SK-N-SH treated with all-trans-retinoic acid at 6 μM for 48 hours (cell line): ENCODE data around the gene PTPN18.

Source experiments
- ATAC-seq: fragments of 200-7000 bp; cut with Tn5 transposase; 3 replicates; pipeline ENCODE4 v1.9.1; 2020; ENCODE audit warnings: mild to moderate bottlenecking, moderate library complexity
- ARNTL ChIP-seq: fragments of 450-650 bp; formaldehyde crosslinking; IDR thresholded peaks from 2 replicates; pipeline ENCODE4 v1.5.0; 2020; ENCODE audit warnings: low read depth, mild to moderate bottlenecking, moderate library complexity, borderline replicate concordance
- CREB5 ChIP-seq: fragments of 250-450 bp; sonication (Bioruptor Pico); IDR thresholded peaks from 2 replicates; pipeline ENCODE4 v1.5.1; 2020; ENCODE audit warnings: low read depth, mild to moderate bottlenecking, moderate library complexity
- CSDC2 ChIP-seq: fragments of 250-450 bp; sonication (Bioruptor Pico); IDR thresholded peaks from 2 replicates; pipeline ENCODE4 v1.5.0; 2020; ENCODE audit warnings: mild to moderate bottlenecking, moderate library complexity
- CSRNP3 ChIP-seq: fragments of 250-450 bp; sonication (Bioruptor Pico); IDR thresholded peaks from 2 replicates; pipeline ENCODE4 v1.5.1; 2021; ENCODE audit warnings: mild to moderate bottlenecking, moderate library complexity
- ESRRG ChIP-seq: fragments of 250-450 bp; sonication (Bioruptor Pico); IDR thresholded peaks from 2 replicates; pipeline ENCODE4 v1.6.1; 2021; ENCODE audit warnings: mild to moderate bottlenecking
- GLIS3 ChIP-seq: fragments of 250-450 bp; sonication (Bioruptor Pico); IDR thresholded peaks from 2 replicates; pipeline ENCODE4 v1.5.0; 2020; ENCODE audit warnings: mild to moderate bottlenecking, moderate library complexity
- ISL1 ChIP-seq: fragments of 250-450 bp; sonication (Bioruptor Pico); IDR thresholded peaks from 2 replicates; pipeline ENCODE4 v2.1.2; 2022; ENCODE audit warnings: mild to moderate bottlenecking, moderate library complexity
- OSR1 ChIP-seq: fragments of 250-450 bp; sonication (Bioruptor Pico); IDR thresholded peaks from 2 replicates; pipeline ENCODE4 v1.8.0; 2022; ENCODE audit warnings: moderate library complexity, mild to moderate bottlenecking, inconsistent platforms
- PPARA ChIP-seq: fragments of 250-450 bp; sonication (Bioruptor Pico); IDR thresholded peaks from 2 replicates; pipeline ENCODE4 v1.5.0; 2020; ENCODE audit warnings: mild to moderate bottlenecking, borderline replicate concordance
- RARB ChIP-seq: fragments of 250-450 bp; sonication (Bioruptor Pico); IDR thresholded peaks from 2 replicates; pipeline ENCODE4 v1.8.0; 2021; ENCODE audit warnings: mild to moderate bottlenecking, moderate library complexity
- SNAI2 ChIP-seq: fragments of 250-450 bp; sonication (Bioruptor Pico); IDR thresholded peaks from 2 replicates; pipeline ENCODE4 v1.5.0; 2020; ENCODE audit warnings: mild to moderate bottlenecking, moderate library complexity
- TCF4 ChIP-seq: fragments of 250-450 bp; sonication (Bioruptor Pico); IDR thresholded peaks from 2 replicates; pipeline ENCODE4 v1.8.0; 2021; ENCODE audit warnings: mild to moderate bottlenecking, moderate library complexity, borderline replicate concordance
- TOX ChIP-seq: fragments of 250-450 bp; sonication (Bioruptor Pico); IDR thresholded peaks from 2 replicates; pipeline ENCODE4 v1.8.0; 2021; ENCODE audit warnings: mild to moderate bottlenecking, moderate library complexity, borderline replicate concordance
- ZFP3 ChIP-seq: fragments of 250-450 bp; sonication (Bioruptor Pico); IDR thresholded peaks from 2 replicates; pipeline ENCODE4 v1.5.0; 2020; ENCODE audit warnings: mild to moderate bottlenecking, moderate library complexity
- ZFP30 ChIP-seq: fragments of 450-650 bp; formaldehyde crosslinking; IDR thresholded peaks from 2 replicates; pipeline ENCODE4 v1.5.0; 2022; ENCODE audit warnings: mild to moderate bottlenecking, moderate library complexity
- ZNF565 ChIP-seq: fragments of 450-650 bp; formaldehyde crosslinking; conservative IDR thresholded peaks from 2 replicates; pipeline ENCODE4 v1.5.0; 2020; ENCODE audit warnings: low read depth, mild to moderate bottlenecking, moderate library complexity
- ZNF8 ChIP-seq: fragments of 450-650 bp; formaldehyde crosslinking; IDR thresholded peaks from 2 replicates; pipeline ENCODE4 v1.5.0; 2020; ENCODE audit warnings: mild to moderate bottlenecking, moderate library complexity
- TF ChIP-seq, protein P1 (sequence below): fragments of 250-450 bp; sonication (Bioruptor Pico); IDR thresholded peaks from 2 replicates; pipeline ENCODE4 v1.8.0; 2020; ENCODE audit warnings: mild to moderate bottlenecking, moderate library complexity, borderline replicate concordance
- TF ChIP-seq, protein P2 (sequence below): fragments of 250-450 bp; sonication (Bioruptor Pico); IDR thresholded peaks from 2 replicates; pipeline ENCODE4 v1.5.0; 2020; ENCODE audit warnings: mild to moderate bottlenecking, moderate library complexity

Gene PTPN18

DNA sequence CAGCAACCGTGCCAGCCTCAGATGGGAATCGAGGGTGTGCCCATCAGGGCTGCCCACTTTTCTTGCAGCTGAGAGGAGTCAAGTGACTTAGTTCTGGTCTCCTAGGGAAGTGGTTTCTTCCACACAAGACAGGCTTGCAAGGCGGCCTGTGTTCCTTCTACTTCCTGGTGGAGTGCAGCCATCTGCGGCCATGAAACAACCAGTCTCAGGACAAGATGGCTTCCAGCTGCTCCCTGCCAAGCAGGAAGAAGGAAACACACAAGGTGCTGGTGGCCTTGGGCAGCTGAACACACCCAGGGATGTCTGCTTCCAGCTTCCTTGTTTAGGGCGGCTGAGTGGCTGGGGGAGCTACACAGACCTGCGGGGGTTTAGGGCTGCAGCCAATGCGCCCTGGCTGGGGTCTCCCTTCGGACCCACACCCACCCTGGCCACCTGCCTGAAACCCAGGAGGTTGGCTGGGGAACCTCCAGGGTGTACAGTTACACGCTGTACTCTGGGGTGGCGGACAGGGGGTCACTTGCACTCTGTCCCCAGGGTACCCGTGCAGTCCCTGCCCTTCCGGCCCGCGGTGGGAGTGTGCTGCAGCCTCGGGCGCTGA, 34.7 kb downstream of the PTPN18 start:
- no peak for TF ChIP-seq OSR1
- TF ChIP-seq CREB5 (CRISPR knock-in tag): no peak
- TF ChIP-seq TOX (CRISPR knock-in tag): no peak
- TF ChIP-seq ARNTL (CRISPR knock-in tag): no peak
- TF ChIP-seq ESRRG: no peak
- TF ChIP-seq ZNF565 (CRISPR knock-in tag): no peak
- TF ChIP-seq ISL1 (CRISPR knock-in tag): no peak
- no peak for TF ChIP-seq CSDC2
- peak; percentile 5; the same call in 2 of the 3 replicates for ATAC-seq

GRCh38 chr2:130391058-130391871, 35.4 kb downstream of the PTPN18 start:
- no peak for TF ChIP-seq GLIS3 (CRISPR knock-in tag)
- no peak for TF ChIP-seq CREB5 (CRISPR knock-in tag)
- no peak for TF ChIP-seq TOX (CRISPR knock-in tag)
- TF ChIP-seq RARB (CRISPR knock-in tag): no peak
- TF ChIP-seq SNAI2 (CRISPR knock-in tag): no peak
- TF ChIP-seq OSR1: no peak
- ATAC-seq: peak; percentile 97

GRCh38 chr2:130391872-130392670, 36.2 kb downstream of the PTPN18 start:
- no peak for TF ChIP-seq ZFP30 (CRISPR knock-in tag)
- no peak for TF ChIP-seq TCF4 (CRISPR knock-in tag)
- TF ChIP-seq PPARA: no peak
- TF ChIP-seq CSRNP3: no peak
- no peak for TF ChIP-seq TOX (CRISPR knock-in tag)
- TF ChIP-seq GLIS3 (CRISPR knock-in tag): no peak
- TF ChIP-seq, protein P1, sequence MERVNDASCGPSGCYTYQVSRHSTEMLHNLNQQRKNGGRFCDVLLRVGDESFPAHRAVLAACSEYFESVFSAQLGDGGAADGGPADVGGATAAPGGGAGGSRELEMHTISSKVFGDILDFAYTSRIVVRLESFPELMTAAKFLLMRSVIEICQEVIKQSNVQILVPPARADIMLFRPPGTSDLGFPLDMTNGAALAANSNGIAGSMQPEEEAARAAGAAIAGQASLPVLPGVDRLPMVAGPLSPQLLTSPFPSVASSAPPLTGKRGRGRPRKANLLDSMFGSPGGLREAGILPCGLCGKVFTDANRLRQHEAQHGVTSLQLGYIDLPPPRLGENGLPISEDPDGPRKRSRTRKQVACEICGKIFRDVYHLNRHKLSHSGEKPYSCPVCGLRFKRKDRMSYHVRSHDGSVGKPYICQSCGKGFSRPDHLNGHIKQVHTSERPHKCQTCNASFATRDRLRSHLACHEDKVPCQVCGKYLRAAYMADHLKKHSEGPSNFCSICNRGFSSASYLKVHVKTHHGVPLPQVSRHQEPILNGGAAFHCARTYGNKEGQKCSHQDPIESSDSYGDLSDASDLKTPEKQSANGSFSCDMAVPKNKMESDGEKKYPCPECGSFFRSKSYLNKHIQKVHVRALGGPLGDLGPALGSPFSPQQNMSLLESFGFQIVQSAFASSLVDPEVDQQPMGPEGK (CRISPR knock-in tag): no peak
- no peak for TF ChIP-seq ZNF565 (CRISPR knock-in tag)
- TF ChIP-seq ZNF8 (CRISPR knock-in tag): no peak
- TF ChIP-seq ZFP3 (CRISPR knock-in tag): no peak
- no peak for TF ChIP-seq ARNTL (CRISPR knock-in tag)
- no peak for TF ChIP-seq CSDC2
- TF ChIP-seq RARB (CRISPR knock-in tag): no peak
- no peak for TF ChIP-seq OSR1
- TF ChIP-seq, protein P2, sequence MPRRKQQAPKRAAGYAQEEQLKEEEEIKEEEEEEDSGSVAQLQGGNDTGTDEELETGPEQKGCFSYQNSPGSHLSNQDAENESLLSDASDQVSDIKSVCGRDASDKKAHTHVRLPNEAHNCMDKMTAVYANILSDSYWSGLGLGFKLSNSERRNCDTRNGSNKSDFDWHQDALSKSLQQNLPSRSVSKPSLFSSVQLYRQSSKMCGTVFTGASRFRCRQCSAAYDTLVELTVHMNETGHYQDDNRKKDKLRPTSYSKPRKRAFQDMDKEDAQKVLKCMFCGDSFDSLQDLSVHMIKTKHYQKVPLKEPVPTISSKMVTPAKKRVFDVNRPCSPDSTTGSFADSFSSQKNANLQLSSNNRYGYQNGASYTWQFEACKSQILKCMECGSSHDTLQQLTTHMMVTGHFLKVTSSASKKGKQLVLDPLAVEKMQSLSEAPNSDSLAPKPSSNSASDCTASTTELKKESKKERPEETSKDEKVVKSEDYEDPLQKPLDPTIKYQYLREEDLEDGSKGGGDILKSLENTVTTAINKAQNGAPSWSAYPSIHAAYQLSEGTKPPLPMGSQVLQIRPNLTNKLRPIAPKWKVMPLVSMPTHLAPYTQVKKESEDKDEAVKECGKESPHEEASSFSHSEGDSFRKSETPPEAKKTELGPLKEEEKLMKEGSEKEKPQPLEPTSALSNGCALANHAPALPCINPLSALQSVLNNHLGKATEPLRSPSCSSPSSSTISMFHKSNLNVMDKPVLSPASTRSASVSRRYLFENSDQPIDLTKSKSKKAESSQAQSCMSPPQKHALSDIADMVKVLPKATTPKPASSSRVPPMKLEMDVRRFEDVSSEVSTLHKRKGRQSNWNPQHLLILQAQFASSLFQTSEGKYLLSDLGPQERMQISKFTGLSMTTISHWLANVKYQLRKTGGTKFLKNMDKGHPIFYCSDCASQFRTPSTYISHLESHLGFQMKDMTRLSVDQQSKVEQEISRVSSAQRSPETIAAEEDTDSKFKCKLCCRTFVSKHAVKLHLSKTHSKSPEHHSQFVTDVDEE (CRISPR knock-in tag): no peak
- peak; percentile 65 for ATAC-seq
